HG03460 (cell line): Measurements from ENCODE around the gene IRF5.
"Not testable (repeated sequence)": the region's sequence is repeated elsewhere in the genome, so short reads cannot be mapped to it uniquely, and the experiment has no call there.

ENCODE experiments used
- ATAC-seq: cut with Tn5 transposase; IDR thresholded peaks from one replicate; pipeline ENCODE4 v1.9.1; 2021; ENCODE audit not compliant: unreplicated experiment

Gene IRF5

DNA sequence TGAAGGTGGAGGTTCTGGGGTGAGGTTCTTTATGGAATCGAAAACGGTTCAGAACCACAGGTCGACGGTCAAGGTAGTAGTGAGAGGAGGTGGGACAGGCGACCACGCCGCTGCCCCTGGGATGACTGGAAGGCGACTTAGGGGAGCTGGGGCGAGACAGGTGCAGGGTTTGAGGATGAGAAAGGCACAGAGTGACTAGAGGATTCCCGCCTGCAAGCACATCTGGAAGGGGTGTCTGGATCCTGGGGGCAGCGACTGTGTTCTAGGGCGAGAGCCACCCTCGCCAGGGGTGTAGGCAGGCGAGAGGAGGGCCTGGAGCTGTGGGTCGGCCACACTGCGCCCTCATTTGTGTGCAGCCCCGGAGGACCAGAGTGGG is 468 bp upstream of the IRF5 start:
- ATAC-seq: no peak

DNA sequence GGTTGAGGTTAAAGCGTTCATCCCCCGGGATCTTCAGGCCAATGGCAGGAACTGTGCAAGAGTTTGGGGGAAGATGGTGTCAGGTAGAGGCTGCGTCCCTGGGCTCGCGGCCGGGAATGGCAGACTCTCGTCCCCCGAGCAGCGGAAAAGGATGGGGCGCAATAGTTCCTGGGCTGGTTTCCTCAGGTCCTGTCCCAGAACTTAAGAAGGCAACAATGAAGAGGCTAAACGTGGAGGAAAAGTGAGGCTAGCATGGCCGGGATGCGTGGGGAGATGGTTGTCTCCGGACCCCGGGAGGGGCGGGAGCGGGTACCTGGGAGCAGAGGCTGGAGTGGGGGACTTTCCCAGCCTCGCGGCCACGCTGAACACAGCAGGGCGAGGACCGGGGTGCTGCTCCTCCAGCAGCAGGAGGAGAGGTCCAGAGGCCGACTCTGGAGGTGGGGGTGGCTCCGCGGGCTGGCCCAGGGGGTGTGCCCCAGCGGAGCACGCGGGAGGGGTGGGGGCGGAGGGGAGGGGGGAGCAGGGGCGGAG is 882 bp downstream of the IRF5 start:
- ATAC-seq: no peak

DNA sequence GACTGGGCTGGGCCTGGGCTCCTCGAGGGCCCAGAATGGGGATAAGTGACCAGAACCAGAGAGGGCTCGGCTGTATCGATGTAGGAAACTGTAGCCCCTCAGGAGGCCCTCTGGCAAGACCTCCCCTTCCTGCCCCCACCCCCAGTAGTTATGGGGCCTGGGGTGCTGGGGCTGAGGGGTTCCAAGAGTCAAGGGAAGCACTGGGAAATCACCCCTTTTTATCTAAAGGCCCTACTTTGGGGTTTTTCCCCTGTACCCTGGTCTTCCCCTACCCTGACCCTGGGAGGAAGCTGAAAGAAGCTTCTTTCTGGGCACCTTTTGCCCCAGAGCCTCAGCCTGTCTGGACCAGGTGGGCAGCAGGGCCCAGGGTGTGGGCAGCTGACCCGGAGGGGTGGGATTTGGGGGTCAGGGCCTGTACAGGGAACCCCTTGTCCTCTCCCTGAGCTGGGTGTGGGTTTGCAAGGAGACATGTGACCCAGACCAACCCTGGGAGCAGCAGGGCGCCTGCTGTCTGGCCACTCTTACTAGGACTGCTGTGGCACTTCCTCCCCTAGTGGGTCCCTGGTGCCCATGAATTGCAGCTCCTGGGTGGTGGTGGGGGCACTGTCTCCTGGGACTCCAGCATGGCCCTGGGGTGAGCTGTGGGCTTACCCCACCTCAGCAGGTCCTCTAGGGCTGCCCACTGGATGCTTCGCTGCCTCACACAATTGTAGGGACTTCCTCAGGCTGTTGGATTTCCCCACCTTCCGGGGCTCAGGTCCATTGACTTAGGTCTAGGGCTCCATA is 1.5 kb downstream of the IRF5 start:
- no peak for ATAC-seq

DNA sequence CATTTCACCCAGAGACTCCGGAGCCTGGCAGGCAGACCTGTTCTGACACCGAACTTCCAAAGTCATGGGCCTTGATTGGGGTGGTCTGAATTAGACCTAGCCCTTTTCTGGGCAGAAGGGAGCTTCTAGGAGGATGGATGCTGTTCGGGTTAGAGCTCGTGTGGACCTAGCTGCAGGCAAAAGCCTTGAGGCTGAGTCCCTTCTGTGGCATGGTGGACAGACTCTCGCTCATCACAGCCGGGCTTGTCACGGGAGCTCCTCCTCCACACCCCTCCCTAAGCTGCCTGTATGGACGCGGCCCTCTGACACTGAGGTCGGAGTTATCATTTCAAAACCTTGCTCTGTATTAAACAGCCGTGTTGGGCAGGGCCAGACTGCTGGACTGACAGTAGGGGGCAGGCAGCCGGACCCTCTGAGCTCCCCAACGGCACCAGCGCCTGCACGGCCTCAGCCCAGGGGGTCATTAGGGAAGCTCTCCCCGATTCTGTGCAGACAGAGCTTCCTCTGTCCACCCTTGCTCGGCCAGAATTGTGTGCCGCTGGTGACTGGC is 2.2 kb downstream of the IRF5 start:
- peak; percentile 18 for ATAC-seq

DNA sequence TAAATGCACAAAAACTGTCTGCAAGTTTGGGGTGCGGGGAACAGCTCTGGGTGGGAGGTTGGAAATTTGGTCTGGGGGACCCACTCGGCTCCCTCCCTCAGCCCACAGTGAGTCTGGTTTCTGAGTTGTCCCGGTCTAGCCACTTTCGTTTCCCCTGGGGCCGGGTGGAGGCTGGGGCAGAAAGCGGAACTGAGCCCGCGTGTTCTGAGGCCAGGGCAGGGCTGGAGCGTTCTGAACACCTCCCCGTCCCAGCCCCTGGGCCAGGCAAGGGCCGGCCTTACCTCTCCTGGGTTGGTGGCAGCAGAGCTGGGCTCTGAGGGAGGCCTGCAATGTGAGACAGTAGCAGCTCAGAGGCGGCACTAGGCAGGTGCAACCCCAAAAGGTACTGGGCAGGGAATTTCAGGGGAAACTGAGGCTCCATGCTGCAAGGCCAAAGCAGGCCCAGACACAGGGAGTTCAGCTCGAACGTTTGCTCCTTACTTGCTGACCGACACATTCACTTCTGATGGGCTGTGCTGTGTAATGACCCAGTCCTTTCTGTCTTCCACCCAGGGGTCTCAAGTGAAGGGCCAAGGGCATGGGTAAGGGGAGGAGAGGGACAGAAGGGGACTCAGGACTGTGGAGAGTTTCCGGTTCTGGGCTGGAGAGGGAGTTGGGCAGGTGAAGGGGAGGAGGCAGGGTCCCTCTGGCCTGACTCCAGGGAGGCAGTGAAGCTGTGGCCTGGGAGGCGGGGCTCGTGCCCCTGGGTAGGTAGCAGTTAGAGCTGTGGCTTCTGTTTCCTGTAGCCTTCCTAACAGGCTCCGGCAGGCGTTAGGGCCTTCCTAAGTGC is 3.0 kb downstream of the IRF5 start:
- peak; percentile 54 for ATAC-seq

DNA sequence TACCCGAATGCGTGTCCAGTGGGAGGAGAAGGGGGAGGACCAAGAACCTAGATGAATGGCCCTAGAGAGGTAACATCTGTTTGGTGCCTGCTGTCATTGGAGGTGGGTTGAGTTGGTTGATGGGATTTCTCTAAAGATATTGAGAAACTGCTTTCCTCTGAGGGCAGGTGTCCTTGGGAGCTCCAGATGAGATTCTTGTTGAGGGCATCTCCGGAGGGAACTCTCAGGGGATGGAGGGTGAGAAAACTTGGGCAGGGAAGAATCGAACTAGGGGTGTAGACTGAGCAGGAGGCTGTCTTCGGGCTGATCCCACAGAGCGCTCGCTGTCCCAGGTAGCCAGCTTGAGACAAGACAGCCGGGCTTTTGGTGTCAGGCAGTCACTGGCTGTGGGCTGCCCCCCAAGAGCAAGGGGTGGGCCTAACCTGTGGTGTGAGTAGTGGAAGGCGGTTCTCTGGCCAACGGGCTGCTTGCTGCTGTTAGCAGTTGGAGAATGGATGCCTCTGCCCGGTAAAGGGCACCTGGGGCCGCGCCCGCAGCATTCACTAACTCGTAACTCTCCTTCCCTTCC is 3.7 kb downstream of the IRF5 start:
- no peak for ATAC-seq

DNA sequence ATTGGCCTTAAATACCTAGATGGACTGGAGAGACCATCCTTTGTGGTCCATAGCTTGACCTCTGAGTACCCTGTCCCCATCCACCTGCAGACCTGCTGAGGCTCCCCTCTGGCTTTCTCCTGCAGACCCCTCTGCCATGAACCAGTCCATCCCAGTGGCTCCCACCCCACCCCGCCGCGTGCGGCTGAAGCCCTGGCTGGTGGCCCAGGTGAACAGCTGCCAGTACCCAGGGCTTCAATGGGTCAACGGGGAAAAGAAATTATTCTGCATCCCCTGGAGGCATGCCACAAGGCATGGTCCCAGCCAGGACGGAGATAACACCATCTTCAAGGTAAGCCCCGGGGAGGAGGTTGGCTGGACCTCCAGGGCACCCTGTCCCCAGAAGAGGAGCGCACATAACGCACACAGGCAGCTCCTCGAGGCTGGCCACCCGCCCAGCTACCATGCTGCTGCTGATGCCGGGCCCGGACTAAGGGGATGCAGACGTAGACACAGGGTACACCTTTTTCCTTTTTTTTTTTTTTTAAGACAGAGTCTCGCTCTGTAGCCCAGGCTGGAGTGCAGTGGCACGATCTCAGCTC is 4.3 kb downstream of the IRF5 start:
- no peak for ATAC-seq

DNA sequence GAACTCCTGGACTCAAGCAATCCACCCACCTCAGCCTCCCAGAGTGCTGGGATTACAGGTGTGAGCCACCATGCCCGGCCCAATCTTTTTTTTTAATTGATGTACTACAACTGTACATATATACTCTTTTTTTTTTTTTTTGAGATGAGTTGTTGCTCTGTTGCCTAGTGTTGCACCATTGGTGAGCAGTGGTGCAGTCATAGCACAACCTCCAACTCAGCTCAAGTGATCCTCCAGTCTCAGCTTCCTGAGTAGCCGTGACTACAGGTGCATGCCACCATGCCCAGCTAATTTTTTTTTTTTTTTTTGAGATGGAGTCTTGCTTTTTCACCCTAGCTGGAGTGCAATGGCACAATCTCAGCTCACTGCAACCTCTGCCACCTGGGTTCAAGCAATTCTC is 5.5 kb downstream of the IRF5 start:
- ATAC-seq: not testable (repeated sequence)

DNA sequence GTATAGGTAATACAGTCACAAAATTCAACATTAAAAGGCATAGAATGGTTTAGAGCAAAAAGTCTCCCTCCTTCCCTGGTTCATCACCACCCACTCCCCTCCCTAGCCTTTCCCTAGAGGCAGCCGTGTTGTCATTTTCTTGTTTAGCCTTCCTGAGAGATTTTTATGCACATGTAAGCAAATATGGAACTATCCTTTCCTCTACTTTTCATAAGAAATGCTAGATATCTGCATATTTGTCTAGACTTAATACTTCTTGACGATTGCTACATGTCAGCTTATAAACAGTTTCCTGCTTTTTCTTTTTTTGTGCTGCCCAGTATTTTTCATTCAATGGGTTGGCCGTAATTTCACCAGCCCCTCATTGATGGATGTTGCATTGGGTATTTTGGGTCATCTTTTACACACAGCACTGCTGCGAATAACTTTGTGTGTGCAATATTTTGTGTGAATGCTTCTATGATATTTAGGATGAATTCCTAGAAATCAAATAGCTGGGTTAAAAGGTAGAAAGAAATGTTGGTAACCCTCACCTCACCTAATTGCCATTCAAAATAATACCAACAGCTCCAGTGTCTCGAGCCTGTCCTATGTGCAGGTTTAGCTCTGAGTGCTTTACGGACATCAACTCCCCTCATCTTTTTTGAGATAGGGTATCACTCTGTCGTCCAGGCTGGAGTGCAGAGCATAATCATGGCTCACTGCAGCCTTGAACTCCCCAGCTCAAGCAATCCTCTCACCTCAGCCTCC is 6.9 kb downstream of the IRF5 start:
- no peak for ATAC-seq

DNA sequence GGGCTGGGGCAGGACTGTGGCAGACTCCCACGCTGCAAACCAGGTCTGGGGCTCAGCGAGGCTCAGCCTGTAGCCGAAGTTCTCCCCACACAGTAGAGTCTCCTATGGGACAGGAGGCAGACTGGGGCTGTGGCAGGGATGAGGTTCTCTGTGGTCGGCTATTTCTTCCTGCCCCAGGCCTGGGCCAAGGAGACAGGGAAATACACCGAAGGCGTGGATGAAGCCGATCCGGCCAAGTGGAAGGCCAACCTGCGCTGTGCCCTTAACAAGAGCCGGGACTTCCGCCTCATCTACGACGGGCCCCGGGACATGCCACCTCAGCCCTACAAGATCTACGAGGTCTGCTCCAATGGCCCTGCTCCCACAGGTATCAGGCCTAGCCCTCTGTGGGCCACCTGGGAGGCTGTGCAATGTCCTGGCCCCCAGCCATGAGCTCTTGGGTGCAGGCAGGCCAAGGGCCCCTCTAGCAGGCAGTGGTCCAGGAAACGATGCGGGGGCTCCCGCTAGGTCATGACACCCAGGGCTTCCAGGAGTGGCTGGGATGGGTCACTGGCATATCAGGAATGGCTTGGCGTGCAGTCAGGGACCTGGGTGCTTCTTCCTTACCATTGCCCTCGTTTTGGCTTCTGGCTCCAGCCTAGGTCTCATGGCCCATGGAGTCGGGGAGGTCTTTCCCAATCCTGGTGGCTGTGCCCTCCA is 8.1 kb downstream of the IRF5 start:
- ATAC-seq: no peak

DNA sequence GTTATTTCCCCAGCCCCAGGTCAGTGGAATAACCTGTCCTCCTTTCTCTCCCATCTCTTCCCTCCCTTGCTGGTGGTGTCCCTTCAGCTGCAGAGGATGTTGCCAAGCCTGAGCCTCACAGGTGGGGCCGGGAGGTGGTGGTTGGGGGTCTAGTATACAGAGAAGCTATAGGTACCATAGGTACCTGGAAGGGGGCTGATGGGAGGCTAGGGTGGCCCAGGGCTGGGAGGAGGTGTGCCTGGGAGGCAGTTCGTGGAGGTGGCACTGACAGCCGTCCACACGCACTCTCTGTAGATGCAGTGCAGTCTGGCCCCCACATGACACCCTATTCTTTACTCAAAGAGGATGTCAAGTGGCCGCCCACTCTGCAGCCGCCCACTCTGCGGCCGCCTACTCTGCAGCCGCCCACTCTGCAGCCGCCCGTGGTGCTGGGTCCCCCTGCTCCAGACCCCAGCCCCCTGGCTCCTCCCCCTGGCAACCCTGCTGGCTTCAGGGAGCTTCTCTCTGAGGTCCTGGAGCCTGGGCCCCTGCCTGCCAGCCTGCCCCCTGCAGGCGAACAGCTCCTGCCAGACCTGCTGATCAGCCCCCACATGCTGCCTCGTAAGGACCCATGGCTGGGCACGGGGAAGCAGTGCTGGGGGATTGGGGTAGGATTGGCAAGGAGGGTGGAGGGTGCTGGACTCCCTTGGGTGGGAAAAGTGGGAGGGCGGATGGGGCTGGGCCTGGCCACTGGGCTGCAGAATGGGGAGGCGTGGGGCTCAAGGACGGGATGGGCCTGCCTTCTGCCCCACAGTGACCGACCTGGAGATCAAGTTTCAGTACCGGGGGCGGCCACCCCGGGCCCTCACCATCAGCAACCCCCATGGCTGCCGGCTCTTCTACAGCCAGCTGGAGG is 9.5 kb downstream of the IRF5 start:
- ATAC-seq: no peak

DNA sequence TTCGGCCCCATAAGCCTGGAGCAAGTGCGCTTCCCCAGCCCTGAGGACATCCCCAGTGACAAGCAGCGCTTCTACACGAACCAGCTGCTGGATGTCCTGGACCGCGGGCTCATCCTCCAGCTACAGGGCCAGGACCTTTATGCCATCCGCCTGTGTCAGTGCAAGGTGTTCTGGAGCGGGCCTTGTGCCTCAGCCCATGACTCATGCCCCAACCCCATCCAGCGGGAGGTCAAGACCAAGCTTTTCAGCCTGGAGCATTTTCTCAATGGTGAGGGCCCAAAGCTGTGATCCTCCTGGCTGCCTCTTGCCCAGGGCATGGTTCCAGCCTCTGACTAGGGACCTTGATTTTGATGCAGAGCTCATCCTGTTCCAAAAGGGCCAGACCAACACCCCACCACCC is 10.1 kb downstream of the IRF5 start:
- no peak for ATAC-seq

DNA sequence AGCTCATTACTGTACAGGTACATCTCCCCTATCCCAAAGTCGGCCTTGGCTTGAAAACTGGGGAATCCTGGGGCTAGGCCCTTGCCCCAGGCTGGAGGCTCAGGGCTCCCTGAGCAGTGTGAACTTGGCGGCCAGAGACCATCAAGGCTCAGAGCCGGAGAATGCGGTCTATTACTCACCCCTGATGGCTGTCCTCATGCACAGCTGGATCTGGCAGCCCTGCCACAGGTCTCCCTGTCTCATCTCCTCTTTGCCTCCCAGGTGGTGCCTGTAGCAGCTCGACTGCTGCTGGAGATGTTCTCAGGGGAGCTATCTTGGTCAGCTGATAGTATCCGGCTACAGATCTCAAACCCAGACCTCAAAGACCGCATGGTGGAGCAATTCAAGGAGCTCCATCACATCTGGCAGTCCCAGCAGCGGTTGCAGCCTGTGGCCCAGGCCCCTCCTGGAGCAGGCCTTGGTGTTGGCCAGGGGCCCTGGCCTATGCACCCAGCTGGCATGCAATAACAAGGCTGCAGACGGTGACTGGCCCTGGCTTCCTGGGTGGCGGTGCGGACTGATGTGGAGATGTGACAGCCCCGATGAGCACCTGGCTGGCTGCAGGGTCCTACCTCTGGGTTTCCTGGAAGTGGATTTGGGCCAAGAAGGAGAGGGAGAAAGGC is 10.7 kb downstream of the IRF5 start:
- no peak for ATAC-seq

DNA sequence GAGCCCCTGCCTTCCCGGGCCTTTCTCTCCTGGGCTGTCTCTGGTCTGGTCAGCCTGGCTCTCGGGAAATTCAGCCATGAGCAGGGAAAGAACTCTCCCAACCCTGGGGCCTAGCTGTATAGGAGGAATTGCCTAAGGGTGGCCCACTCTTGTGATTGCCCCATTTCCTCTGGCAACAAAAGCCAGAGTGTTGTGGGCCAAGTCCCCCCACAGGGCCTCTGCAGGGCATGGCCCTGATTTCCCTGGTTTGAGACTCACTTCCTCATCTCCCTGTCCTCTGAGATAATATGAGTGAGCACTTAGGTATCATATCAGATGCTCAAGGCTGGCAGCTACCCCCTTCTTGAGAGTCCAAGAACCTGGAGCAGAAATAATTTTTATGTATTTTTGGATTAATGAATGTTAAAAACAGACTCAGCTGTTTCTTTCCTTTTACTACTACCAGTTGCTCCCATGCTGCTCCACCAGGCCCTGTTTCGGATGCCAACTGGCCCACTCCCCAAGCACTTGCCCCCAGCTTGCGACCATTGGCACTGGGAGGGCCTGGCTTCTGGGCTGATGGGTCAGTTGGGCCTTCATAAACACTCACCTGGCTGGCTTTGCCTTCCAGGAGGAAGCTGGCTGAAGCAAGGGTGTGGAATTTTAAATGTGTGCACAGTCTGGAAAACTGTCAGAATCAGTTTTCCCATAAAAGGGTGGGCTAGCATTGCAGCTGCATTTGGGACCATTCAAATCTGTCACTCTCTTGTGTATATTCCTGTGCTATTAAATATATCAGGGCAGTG is 11.4 kb downstream of the IRF5 start:
- no peak for ATAC-seq

DNA sequence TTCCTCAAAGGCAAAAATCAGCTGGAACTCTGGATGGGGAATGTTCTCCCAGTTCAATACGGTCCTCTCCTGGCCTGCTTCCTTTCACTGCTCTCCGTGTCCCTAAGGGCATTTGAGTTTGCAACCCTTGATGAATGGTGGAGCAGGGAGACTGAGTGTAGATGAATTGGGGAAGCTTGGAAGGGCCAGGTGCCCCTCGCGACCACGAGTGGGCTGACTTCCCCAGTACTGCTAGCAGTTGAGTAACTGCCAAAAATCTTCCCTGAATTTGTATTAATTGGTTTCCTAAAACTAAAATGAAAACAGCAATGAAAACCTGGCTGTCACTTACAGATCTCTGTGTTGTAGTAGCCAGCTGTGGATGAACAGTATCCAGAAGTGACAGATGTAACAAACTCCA is 13.6 kb downstream of the IRF5 start:
- no peak for ATAC-seq

DNA sequence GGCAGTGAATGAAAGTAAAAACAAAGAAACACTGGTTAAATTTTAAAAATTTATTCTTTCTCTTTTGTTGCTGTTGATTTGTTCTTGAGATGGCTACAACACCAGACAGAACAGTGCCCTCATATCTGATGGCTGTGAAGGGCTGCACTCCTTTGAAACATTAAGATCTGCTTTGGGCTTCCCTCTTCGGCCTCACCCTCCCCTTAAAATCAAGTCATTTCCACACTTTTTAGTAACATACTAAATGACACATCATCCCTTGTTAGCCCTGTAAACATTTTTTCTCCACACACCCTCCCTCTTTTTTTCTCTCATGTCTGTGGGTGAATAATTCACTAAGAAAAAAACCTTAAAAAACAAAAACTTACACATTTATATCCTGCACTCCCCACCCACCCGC is 16.4 kb downstream of the IRF5 start:
- ATAC-seq: no peak
